ENCODE results near the gene RILPL2.
"Not testable (repeated sequence)": the region's sequence is repeated elsewhere in the genome, so short reads cannot be mapped to it uniquely, and the experiment has no call there.

The RILPL2 gene

DNA sequence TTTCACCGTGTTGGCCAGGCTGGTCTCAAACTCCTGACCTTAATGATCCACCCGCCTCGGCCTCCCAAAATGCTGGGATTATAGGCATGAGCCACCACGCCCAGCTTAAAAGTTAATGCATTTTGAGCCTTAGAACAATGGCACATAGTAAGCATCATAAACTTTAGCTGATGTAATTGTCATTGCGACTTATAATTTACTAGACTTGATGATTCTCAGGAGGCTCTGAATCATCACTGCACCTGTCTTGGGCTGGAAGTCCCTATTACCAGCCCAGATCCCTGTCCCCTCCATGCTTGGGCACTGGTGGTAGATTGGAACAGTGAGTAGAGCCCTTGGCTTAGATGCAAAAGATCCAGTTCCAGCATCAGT, 26.5 kb downstream of the RILPL2 start:
- Histone ChIP-seq H3K36me3 (ENCODE audit: control insufficient read depth, insufficient read depth, low read length) (peaks cover 2% of the 10 kb centered on the region), H3K27ac (ENCODE audit: low read depth, low read length) (no peak overlapping the region), H3K4me3 (ENCODE audit: low read length) (no peak overlapping the region), H3K9ac (ENCODE audit: low read length) (no peak overlapping the region), H3K4me1 (ENCODE audit: control insufficient read depth, insufficient read depth, low read length) (no peaks in the 10 kb centered on the region), H3K27me3 (ENCODE audit: control insufficient read depth, insufficient read depth, low read length) (no peaks in the 10 kb centered on the region)

DNA sequence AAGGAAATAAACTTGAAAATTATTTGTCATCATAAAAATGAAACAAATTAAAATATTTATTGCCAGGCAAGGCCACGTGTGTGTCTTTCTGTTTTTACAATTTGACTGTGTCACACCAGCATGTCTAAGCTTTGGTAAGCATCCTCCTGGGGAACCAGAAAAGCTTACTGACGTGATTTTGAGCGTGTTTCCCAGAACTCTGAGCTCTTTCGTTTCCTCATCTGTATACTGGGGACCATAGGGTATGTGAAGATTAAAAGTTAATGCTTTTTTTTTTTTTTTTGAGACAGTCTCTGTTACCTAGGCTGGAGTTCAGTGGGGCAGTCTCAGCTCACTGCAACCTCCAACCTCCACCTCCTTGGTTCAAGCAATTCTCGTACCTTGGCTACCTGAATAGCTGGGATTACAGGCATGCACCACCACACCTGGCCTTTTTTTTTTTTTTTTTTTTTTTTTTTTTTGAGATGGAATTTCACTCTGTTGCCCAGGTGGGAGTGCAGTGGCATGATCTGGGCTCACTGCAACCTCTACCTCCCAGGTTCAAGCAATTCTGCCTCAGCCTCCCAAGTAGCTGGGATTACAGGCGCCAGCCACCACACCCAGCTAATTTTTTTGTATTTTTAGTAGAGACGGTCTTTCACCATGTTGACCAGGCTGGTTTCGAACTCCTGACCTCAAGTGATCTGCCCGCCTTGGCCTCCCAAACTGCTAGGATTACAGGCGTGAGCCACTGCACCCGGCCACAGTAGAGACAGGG, 27.0 kb downstream of the RILPL2 start:
- H3K9ac ChIP-seq (ENCODE audit: low read length); H3K36me3 ChIP-seq (ENCODE audit: control insufficient read depth, insufficient read depth, low read length); H3K4me1 ChIP-seq (ENCODE audit: control insufficient read depth, insufficient read depth, low read length); H3K4me3 ChIP-seq (ENCODE audit: low read length); H3K27me3 ChIP-seq (ENCODE audit: control insufficient read depth, insufficient read depth, low read length); H3K27ac ChIP-seq (ENCODE audit: low read depth, low read length): not testable (repeated sequence)

DNA sequence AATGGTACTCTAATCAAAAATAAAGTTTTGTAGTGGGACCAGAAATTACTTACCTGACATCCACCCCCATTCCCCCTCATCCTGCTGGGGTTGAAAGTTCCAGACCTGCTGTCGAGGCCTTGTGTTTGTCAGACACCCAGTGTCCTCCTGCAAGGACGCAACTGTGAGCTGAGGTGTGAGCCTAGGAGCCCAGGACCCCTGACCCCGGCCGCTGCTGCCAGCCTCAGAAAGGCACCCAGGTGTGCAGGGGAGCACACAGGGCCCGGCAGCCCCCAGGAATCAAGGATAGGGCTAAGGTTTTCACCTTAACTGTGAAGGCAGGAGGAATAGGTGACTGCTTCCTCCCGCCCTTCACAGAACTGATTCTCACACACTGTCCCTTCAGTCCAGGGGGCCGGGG, 27.9 kb downstream of the RILPL2 start:
- H3K27ac ChIP-seq (ENCODE audit: low read depth, low read length) = not testable (repeated sequence)
- peaks cover 14% of the 10 kb centered on the region for H3K36me3 ChIP-seq (ENCODE audit: control insufficient read depth, insufficient read depth, low read length)

GRCh38 chr12:123407934-123408333, 28.6 kb downstream of the RILPL2 start:
- not testable (repeated sequence) for H3K4me1 ChIP-seq (ENCODE audit: control insufficient read depth, insufficient read depth, low read length); H3K9ac ChIP-seq (ENCODE audit: low read length); H3K27ac ChIP-seq (ENCODE audit: low read depth, low read length); H3K4me3 ChIP-seq (ENCODE audit: low read length); H3K27me3 ChIP-seq (ENCODE audit: control insufficient read depth, insufficient read depth, low read length)
- H3K36me3 ChIP-seq (ENCODE audit: control insufficient read depth, insufficient read depth, low read length) = peaks cover 17% of the 10 kb centered on the region

More for the DNA sequence above, 27.9 kb downstream of the RILPL2 start:
- not testable (repeated sequence) for H3K4me1 ChIP-seq (ENCODE audit: control insufficient read depth, insufficient read depth, low read length); H3K9ac ChIP-seq (ENCODE audit: low read length); H3K27me3 ChIP-seq (ENCODE audit: control insufficient read depth, insufficient read depth, low read length); H3K4me3 ChIP-seq (ENCODE audit: low read length)

DNA sequence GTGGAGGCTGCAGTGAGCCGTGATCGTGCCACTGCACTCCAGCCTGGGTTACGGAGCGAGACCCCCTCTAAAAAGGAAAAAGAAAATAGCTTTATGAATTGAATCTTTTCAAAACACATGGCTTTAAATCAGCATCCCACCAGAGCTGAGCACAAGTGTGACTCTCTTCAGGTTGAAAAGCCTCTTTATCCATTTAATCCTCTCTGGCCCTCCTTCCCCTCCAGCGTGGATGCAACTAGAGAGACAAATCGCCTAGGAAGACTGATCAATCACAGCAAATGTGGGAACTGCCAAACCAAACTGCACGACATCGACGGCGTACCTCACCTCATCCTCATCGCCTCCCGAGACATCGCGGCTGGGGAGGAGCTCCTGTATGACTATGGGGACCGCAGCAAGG, 29.2 kb downstream of the RILPL2 start:
- not testable (repeated sequence) for H3K4me1 ChIP-seq (ENCODE audit: control insufficient read depth, insufficient read depth, low read length); H3K27me3 ChIP-seq (ENCODE audit: control insufficient read depth, insufficient read depth, low read length); H3K27ac ChIP-seq (ENCODE audit: low read depth, low read length); H3K4me3 ChIP-seq (ENCODE audit: low read length); H3K9ac ChIP-seq (ENCODE audit: low read length)
- H3K36me3 ChIP-seq (ENCODE audit: control insufficient read depth, insufficient read depth, low read length) = peaks cover 22% of the 10 kb centered on the region

GRCh38 chr12:123404581-123404980, 31.9 kb downstream of the RILPL2 start:
- H3K4me1 ChIP-seq (ENCODE audit: control insufficient read depth, insufficient read depth, low read length) = no peaks in the 10 kb centered on the region
- peaks cover 23% of the 10 kb centered on the region for H3K36me3 ChIP-seq (ENCODE audit: control insufficient read depth, insufficient read depth, low read length)
- no peak overlapping the region for H3K9ac ChIP-seq (ENCODE audit: low read length)
- no peak overlapping the region for H3K27ac ChIP-seq (ENCODE audit: low read depth, low read length)
- no peaks in the 10 kb centered on the region for H3K27me3 ChIP-seq (ENCODE audit: control insufficient read depth, insufficient read depth, low read length)
- H3K4me3 ChIP-seq (ENCODE audit: low read length) = no peak overlapping the region

- no peak overlapping the region for H3K4me3 ChIP-seq (ENCODE audit: low read length)
- no peaks in the 10 kb centered on the region for H3K27me3 ChIP-seq (ENCODE audit: control insufficient read depth, insufficient read depth, low read length)
- H3K9ac ChIP-seq (ENCODE audit: low read length) = no peak overlapping the region
- H3K27ac ChIP-seq (ENCODE audit: low read depth, low read length) = no peak overlapping the region
- H3K4me1 ChIP-seq (ENCODE audit: control insufficient read depth, insufficient read depth, low read length) = peaks cover 5% of the 10 kb centered on the region
- H3K36me3 ChIP-seq (ENCODE audit: control insufficient read depth, insufficient read depth, low read length) = peaks cover 28% of the 10 kb centered on the region
Observed at GRCh38 chr12:123401753-123402683, 34.5 kb downstream of the RILPL2 start.

DNA sequence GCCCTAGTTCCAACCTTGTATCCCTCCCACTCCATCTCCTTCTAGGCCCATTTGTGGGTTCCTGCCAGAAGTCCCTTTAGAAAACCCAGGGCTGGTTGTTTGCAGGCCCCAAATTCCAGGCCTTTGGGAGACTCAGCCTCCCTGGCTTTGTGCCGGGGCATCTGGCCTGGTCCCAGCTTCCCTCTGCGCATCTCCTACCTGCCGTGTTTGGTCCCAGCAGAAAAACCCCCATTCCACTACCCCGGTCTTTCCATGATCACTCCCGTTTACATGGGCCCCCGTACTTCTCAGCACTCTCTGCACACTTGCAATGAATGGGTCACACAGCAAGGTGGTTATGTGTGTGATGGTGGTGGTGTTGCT, 37.2 kb downstream of the RILPL2 start:
- Histone ChIP-seq H3K36me3 (ENCODE audit: control insufficient read depth, insufficient read depth, low read length) (peaks cover 42% of the 10 kb centered on the region), H3K27me3 (ENCODE audit: control insufficient read depth, insufficient read depth, low read length) (no peaks in the 10 kb centered on the region), H3K9ac (ENCODE audit: low read length) (no peak overlapping the region), H3K4me1 (ENCODE audit: control insufficient read depth, insufficient read depth, low read length) (peaks cover 5% of the 10 kb centered on the region), H3K4me3 (ENCODE audit: low read length) (no peak overlapping the region), H3K27ac (ENCODE audit: low read depth, low read length) (no peak overlapping the region)

DNA sequence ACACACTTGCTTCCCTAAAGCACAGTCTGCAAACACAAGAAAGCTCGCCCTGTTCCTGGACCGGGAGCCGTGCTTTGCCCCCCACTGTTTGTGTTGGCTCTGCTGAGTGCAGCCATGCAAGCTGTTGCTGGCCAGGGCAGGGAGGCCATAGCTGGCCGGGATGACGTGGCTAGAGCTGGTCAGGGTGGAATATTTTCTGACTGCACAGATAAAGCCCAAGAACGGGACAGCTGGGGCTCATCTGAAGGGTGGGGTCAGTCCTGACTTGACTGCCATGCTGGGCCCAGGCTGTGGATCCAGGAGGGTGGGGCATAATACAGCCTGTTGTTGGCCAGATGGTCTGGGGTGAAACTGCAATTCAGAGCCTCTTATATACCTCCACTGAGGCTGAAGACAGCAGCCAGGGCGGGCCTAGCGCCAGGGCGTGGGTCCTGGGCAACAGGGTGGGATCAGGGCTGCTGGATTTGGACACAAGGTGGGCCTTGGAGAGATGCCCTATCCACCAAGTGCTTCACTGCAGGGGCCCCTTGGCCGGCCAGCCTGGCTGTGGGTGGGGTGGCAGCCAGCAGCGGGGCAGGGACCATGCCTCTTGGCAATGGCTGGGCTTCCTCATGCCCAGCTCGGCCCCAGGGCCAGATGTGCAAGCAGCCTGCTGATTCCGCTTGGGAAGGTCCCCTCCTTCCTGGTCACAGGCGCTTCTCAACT, 37.8 kb downstream of the RILPL2 start:
- Histone ChIP-seq H3K4me1 (ENCODE audit: control insufficient read depth, insufficient read depth, low read length) (peaks cover 5% of the 10 kb centered on the region), H3K4me3 (ENCODE audit: low read length) (no peak overlapping the region)

DNA sequence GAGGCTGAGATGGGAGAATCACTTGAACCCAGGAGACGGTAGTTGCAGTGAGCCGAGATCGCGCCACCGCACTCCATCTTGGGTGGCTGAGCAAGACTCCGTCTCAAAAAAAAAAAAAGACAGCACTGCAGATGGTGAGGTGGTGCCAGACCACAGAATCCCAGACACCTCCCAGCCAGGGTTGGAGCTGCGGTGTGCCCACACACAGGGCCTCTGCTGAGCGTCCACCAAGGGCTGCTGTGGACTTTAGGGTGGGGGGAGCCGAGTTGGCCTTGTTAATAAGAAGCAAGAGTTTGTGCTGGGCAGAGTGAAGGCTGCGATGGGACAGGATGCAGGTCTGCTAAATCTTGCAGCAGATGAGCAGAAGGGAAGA, 38.3 kb downstream of the RILPL2 start:
- H3K27ac ChIP-seq (ENCODE audit: low read depth, low read length) = no peak overlapping the region
- H3K9ac ChIP-seq (ENCODE audit: low read length) = no peak overlapping the region

More for the DNA sequence above, 37.8 kb downstream of the RILPL2 start:
- no peak overlapping the region for H3K9ac ChIP-seq (ENCODE audit: low read length)
- H3K27me3 ChIP-seq (ENCODE audit: control insufficient read depth, insufficient read depth, low read length) = no peaks in the 10 kb centered on the region
- H3K27ac ChIP-seq (ENCODE audit: low read depth, low read length) = no peak overlapping the region
- peaks cover 37% of the 10 kb centered on the region for H3K36me3 ChIP-seq (ENCODE audit: control insufficient read depth, insufficient read depth, low read length)

GRCh38 chr12:123397400-123397799, 39.1 kb downstream of the RILPL2 start:
- Histone ChIP-seq H3K9ac (ENCODE audit: low read length) (no peak overlapping the region), H3K27ac (ENCODE audit: low read depth, low read length) (peak overlapping the region; percentile 44), H3K36me3 (ENCODE audit: control insufficient read depth, insufficient read depth, low read length) (peaks cover 30% of the 10 kb centered on the region), H3K4me3 (ENCODE audit: low read length) (no peak overlapping the region), H3K27me3 (ENCODE audit: control insufficient read depth, insufficient read depth, low read length) (no peaks in the 10 kb centered on the region), H3K4me1 (ENCODE audit: control insufficient read depth, insufficient read depth, low read length) (peaks cover 5% of the 10 kb centered on the region)

More for the DNA sequence above, 38.3 kb downstream of the RILPL2 start:
- Histone ChIP-seq H3K4me3 (ENCODE audit: low read length) (no peak overlapping the region), H3K36me3 (ENCODE audit: control insufficient read depth, insufficient read depth, low read length) (peaks cover 34% of the 10 kb centered on the region), H3K27me3 (ENCODE audit: control insufficient read depth, insufficient read depth, low read length) (no peaks in the 10 kb centered on the region), H3K4me1 (ENCODE audit: control insufficient read depth, insufficient read depth, low read length) (peaks cover 5% of the 10 kb centered on the region)

DNA sequence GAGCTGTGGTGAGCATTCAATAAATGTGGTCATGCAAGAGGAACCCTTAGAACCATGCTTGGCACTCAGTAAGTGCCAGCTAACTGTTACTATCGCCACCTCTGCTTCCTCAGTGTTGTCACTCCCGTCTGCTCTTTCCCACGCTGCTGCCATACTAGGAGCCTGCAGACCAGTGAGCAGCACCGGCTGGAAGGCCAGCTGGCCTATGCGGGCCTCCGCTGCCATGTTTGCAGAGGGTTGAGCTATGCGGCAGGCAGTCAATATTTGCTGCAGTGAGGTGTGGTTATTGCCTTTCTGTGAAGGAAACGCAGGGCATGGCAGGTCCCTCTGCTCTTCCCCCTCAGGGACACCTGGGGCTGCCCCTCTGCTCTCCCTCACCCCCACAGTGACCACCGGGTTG, 39.5 kb downstream of the RILPL2 start:
- Histone ChIP-seq H3K27me3 (ENCODE audit: control insufficient read depth, insufficient read depth, low read length) (no peaks in the 10 kb centered on the region), H3K27ac (ENCODE audit: low read depth, low read length) (peak overlapping the region; percentile 44), H3K36me3 (ENCODE audit: control insufficient read depth, insufficient read depth, low read length) (peaks cover 29% of the 10 kb centered on the region), H3K4me3 (ENCODE audit: low read length) (no peak overlapping the region), H3K4me1 (ENCODE audit: control insufficient read depth, insufficient read depth, low read length) (peaks cover 5% of the 10 kb centered on the region), H3K9ac (ENCODE audit: low read length) (no peak overlapping the region)

Measured in rectal smooth muscle tissue (tissue), 1 donor.